ENCODE results near the gene ODF2. TPM values are rescaled to one million over a fixed set of nuclear protein-coding genes. Genes with fewer than 3 reads are reported as not detected.

Gene ODF2

GRCh38 chr9:128540634-128541360 lies 85.0 kb downstream of the ODF2 start:
- no peak overlapping the region for H2AK5ac ChIP-seq (ENCODE audit: low read length)
- no peak overlapping the region for H3K23ac ChIP-seq (ENCODE audit: low read length)
- H3K56ac ChIP-seq (ENCODE audit: low read length): no peak overlapping the region
- H2BK5ac ChIP-seq (ENCODE audit: low read length): no peak overlapping the region
- no peak overlapping the region for H4K8ac ChIP-seq (ENCODE audit: low read depth, low read length)
- no peaks in the 10 kb centered on the region for H3K79me1 ChIP-seq (ENCODE audit: low read length)
- H2BK120ac ChIP-seq (ENCODE audit: low read depth, low read length): no peak overlapping the region
- H3K36me3 ChIP-seq (ENCODE audit: control insufficient read depth, insufficient read depth, low read length): peaks cover 4% of the 10 kb centered on the region
- no peak overlapping the region for H3K4me3 ChIP-seq (ENCODE audit: low read length)
- H3K27ac ChIP-seq (ENCODE audit: low read depth, low read length): no peak overlapping the region
- no peaks in the 10 kb centered on the region for H3K27me3 ChIP-seq (ENCODE audit: insufficient read depth, low read length, poor library complexity)
- no peak overlapping the region for H3K9ac ChIP-seq (ENCODE audit: low read length)
- H4K5ac ChIP-seq (ENCODE audit: low read length): no peak overlapping the region
- no peak overlapping the region for H3K4me2 ChIP-seq (ENCODE audit: low read length)
- H3K4me1 ChIP-seq (ENCODE audit: control insufficient read depth, low read depth, low read length): no peaks in the 10 kb centered on the region
- no peaks in the 10 kb centered on the region for H3K79me2 ChIP-seq (ENCODE audit: control insufficient read depth, insufficient read depth, low read length)
- WGBS (ENCODE audit: extremely low coverage, insufficient coverage, low lambda C conversion rate): no CpG with 5 or more reads among the region's 3 CpGs
- no peak overlapping the region for H3K18ac ChIP-seq (ENCODE audit: low read length)
- H2BK15ac ChIP-seq (replicated peaks; ENCODE audit: low read depth): no peak overlapping the region
- no peak for DNase-seq
- H3K4ac ChIP-seq (ENCODE audit: low read depth, low read length): no peak overlapping the region

- Histone ChIP-seq H3K36me3 (ENCODE audit: control insufficient read depth, insufficient read depth, low read length) (no peaks in the 10 kb centered on the region), H2BK15ac (replicated peaks; ENCODE audit: low read depth) (no peak overlapping the region), H3K4me3 (ENCODE audit: low read length) (no peak overlapping the region), H3K27me3 (ENCODE audit: insufficient read depth, low read length, poor library complexity) (no peaks in the 10 kb centered on the region), H3K18ac (ENCODE audit: low read length) (no peak overlapping the region), H4K5ac (ENCODE audit: low read length) (no peak overlapping the region), H4K8ac (ENCODE audit: low read depth, low read length) (no peak overlapping the region), H3K79me1 (ENCODE audit: low read length) (no peaks in the 10 kb centered on the region), H3K27ac (ENCODE audit: low read depth, low read length) (no peak overlapping the region), H2BK5ac (ENCODE audit: low read length) (no peak overlapping the region), H3K79me2 (ENCODE audit: control insufficient read depth, insufficient read depth, low read length) (no peaks in the 10 kb centered on the region), H3K9ac (ENCODE audit: low read length) (no peak overlapping the region), H3K4me1 (ENCODE audit: control insufficient read depth, low read depth, low read length) (peaks cover 4% of the 10 kb centered on the region), H3K56ac (ENCODE audit: low read length) (no peak overlapping the region), H2AK5ac (ENCODE audit: low read length) (no peak overlapping the region), H3K4ac (ENCODE audit: low read depth, low read length) (no peak overlapping the region), H3K4me2 (ENCODE audit: low read length) (no peak overlapping the region), H2BK120ac (ENCODE audit: low read depth, low read length) (no peak overlapping the region), H3K23ac (ENCODE audit: low read length) (no peak overlapping the region)
- no CpG with 5 or more reads among the region's 3 CpGs for WGBS (ENCODE audit: extremely low coverage, insufficient coverage, low lambda C conversion rate)
- no peak for DNase-seq
Observed at GRCh38 chr9:128546504-128546903, 90.7 kb downstream of the ODF2 start.

GRCh38 chr9:128548876-128549275 lies 93.1 kb downstream of the ODF2 start:
- H3K27me3 ChIP-seq (ENCODE audit: insufficient read depth, low read length, poor library complexity): no peaks in the 10 kb centered on the region
- H3K79me1 ChIP-seq (ENCODE audit: low read length): no peaks in the 10 kb centered on the region
- peaks cover 4% of the 10 kb centered on the region for H3K4me1 ChIP-seq (ENCODE audit: control insufficient read depth, low read depth, low read length)
- H3K18ac ChIP-seq (ENCODE audit: low read length): no peak overlapping the region
- no CpG with 5 or more reads among the region's 7 CpGs for WGBS (ENCODE audit: extremely low coverage, insufficient coverage, low lambda C conversion rate)
- H2BK120ac ChIP-seq (ENCODE audit: low read depth, low read length): no peak overlapping the region
- no peak overlapping the region for H3K4me3 ChIP-seq (ENCODE audit: low read length)
- peaks cover 11% of the 10 kb centered on the region for H3K79me2 ChIP-seq (ENCODE audit: control insufficient read depth, insufficient read depth, low read length)
- no peak overlapping the region for H3K9ac ChIP-seq (ENCODE audit: low read length)
- H2BK15ac ChIP-seq (replicated peaks; ENCODE audit: low read depth): no peak overlapping the region
- no peak overlapping the region for H4K5ac ChIP-seq (ENCODE audit: low read length)
- H2BK5ac ChIP-seq (ENCODE audit: low read length): no peak overlapping the region
- no peak overlapping the region for H3K23ac ChIP-seq (ENCODE audit: low read length)
- H2AK5ac ChIP-seq (ENCODE audit: low read length): no peak overlapping the region
- no peaks in the 10 kb centered on the region for H3K36me3 ChIP-seq (ENCODE audit: control insufficient read depth, insufficient read depth, low read length)
- no peak overlapping the region for H3K4ac ChIP-seq (ENCODE audit: low read depth, low read length)
- no peak overlapping the region for H3K27ac ChIP-seq (ENCODE audit: low read depth, low read length)
- no peak overlapping the region for H4K8ac ChIP-seq (ENCODE audit: low read depth, low read length)
- peak; percentile 18 for DNase-seq
- H3K4me2 ChIP-seq (ENCODE audit: low read length): no peak overlapping the region
- no peak overlapping the region for H3K56ac ChIP-seq (ENCODE audit: low read length)

GRCh38 chr9:128550226-128550625 lies 94.4 kb downstream of the ODF2 start:
- Histone ChIP-seq H3K27ac (ENCODE audit: low read depth, low read length) (no peak overlapping the region), H3K79me2 (ENCODE audit: control insufficient read depth, insufficient read depth, low read length) (peaks cover 23% of the 10 kb centered on the region), H4K8ac (ENCODE audit: low read depth, low read length) (no peak overlapping the region), H2BK15ac (replicated peaks; ENCODE audit: low read depth) (no peak overlapping the region), H2BK5ac (ENCODE audit: low read length) (no peak overlapping the region), H3K36me3 (ENCODE audit: control insufficient read depth, insufficient read depth, low read length) (no peaks in the 10 kb centered on the region), H3K79me1 (ENCODE audit: low read length) (peaks cover 2% of the 10 kb centered on the region), H3K4ac (ENCODE audit: low read depth, low read length) (no peak overlapping the region), H3K56ac (ENCODE audit: low read length) (peak overlapping the region; percentile 45), H3K27me3 (ENCODE audit: insufficient read depth, low read length, poor library complexity) (no peaks in the 10 kb centered on the region), H3K18ac (ENCODE audit: low read length) (no peak overlapping the region), H2AK5ac (ENCODE audit: low read length) (no peak overlapping the region), H3K9ac (ENCODE audit: low read length) (no peak overlapping the region), H4K5ac (ENCODE audit: low read length) (no peak overlapping the region), H3K4me3 (ENCODE audit: low read length) (no peak overlapping the region), H3K4me1 (ENCODE audit: control insufficient read depth, low read depth, low read length) (peaks cover 13% of the 10 kb centered on the region), H3K4me2 (ENCODE audit: low read length) (no peak overlapping the region), H3K23ac (ENCODE audit: low read length) (no peak overlapping the region), H2BK120ac (ENCODE audit: low read depth, low read length) (no peak overlapping the region)
- peak; percentile 70 for DNase-seq
- WGBS (ENCODE audit: extremely low coverage, insufficient coverage, low lambda C conversion rate): no CpG with 5 or more reads among the region's 2 CpGs

Small RNA genes lying within 50 kb of the gene (small RNA-seq; reads per million reads assigned to genes)
- not detected for gene RNU7-171P (ENCODE audit: insufficient read depth)
